ENCODE results near the gene USP40.

DNA sequence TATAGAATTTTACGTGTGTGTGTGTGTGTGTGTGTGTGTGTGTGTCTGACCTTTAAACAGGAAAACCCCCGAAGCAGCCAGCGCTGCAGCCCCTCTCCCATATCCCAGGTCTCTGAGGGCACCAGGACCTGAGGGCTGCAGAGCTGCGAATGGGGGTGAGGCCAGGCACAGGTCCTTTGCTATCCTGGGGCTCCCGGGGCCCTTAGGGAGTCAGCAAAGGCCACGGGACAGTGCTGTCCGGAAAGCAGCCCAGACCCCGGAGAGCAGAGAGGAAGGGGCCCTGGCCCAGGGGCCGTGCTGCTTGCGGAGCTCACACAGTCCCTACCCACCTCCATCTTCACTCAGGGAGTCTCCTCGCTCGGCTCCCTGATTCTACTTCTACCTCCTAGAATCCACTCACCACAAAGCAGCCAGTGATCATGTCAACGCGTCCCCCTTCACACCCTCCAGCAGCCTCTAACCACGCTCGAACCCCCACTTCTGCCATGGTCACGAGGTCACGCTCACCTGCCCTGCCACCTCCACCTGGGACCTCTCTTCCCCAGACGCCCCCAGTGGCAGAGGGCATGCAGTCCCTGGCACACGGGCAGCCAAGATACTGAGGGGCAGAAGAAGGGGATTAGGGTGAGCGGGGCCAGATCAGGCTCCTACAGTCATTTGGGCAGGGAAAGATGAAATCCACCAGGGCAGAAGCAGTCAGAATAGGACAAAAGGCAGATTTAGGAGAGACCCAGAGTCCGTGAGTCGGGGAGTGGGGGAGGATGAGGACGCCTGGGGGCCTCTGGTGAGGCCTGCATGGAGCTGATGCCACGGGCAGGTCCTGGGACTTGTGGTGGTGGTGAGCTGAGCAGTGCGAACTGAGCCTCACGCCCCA is 86.7 kb downstream of the USP40 start:
- TF ChIP-seq, protein P1, sequence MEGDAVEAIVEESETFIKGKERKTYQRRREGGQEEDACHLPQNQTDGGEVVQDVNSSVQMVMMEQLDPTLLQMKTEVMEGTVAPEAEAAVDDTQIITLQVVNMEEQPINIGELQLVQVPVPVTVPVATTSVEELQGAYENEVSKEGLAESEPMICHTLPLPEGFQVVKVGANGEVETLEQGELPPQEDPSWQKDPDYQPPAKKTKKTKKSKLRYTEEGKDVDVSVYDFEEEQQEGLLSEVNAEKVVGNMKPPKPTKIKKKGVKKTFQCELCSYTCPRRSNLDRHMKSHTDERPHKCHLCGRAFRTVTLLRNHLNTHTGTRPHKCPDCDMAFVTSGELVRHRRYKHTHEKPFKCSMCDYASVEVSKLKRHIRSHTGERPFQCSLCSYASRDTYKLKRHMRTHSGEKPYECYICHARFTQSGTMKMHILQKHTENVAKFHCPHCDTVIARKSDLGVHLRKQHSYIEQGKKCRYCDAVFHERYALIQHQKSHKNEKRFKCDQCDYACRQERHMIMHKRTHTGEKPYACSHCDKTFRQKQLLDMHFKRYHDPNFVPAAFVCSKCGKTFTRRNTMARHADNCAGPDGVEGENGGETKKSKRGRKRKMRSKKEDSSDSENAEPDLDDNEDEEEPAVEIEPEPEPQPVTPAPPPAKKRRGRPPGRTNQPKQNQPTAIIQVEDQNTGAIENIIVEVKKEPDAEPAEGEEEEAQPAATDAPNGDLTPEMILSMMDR (IDR thresholded peaks at IDR 0.05) = no peak
- no peak for TF ChIP-seq POLR2A (IDR thresholded peaks at IDR 0.05)
- no peak for TF ChIP-seq EP300 (IDR thresholded peaks at IDR 0.05)

All from ovary (tissue), 3 donors.